Pancreas (tissue), 10 donors: ENCODE measurements around the gene TECPR1. TPM values are rescaled to one million over a fixed set of nuclear protein-coding genes. Genes with fewer than 3 reads are reported as not detected.

Source experiments
- ATAC-seq, 4 donors: fragments of 200-7000 bp; cut with Tn5 transposase; one replicate each; pipeline versions ENCODE4 v1.8.0 to v1.9.1; 2020; ENCODE audit warnings: mild to moderate bottlenecking in 4 of 4, moderate library complexity in 4 of 4
- DNase-seq, 6 donors: peaks; one replicate each; pipeline ENCODE4 v3.0.0-alpha.2; 2020
- FAIRE-seq: peaks from 2 replicates; lab custom pipeline; 2012; peaks lifted over from hg19 to GRCh38; lab: Jason Lieb, UNC
- H3K27ac ChIP-seq, 4 donors: fragments of 200-600 bp; sonication (generic); 1 replicate in 3 of 4; 2 replicates in 1 of 4; pipeline versions ENCODE4 v1.5.0 to v1.8.0; 2020
- H3K27me3 ChIP-seq, 4 donors: fragments of 200-600 bp; one replicate each; pipeline ENCODE4 v1.8.0; 2021
- H3K36me3 ChIP-seq, 3 donors: fragments of 200-600 bp; sonication (generic) in 1 of 3; one replicate each; pipeline versions ENCODE4 v1.5.0 to v1.8.0; 2020 to 2021
- H3K4me1 ChIP-seq, 3 donors: fragments of 200-600 bp; one replicate each; pipeline ENCODE4 v1.8.0; 2021
- H3K4me3 ChIP-seq, 4 donors: fragments of 200-600 bp; sonication (generic) in 2 of 4; one replicate each; pipeline versions ENCODE4 v1.5.0 to v1.8.0; 2020 to 2021
- H3K9me3 ChIP-seq, 4 donors: fragments of 200-600 bp; one replicate each; pipeline ENCODE4 v1.8.0; 2021
- CTCF ChIP-seq, 4 donors: fragments of 200-600 bp; sonication (generic) in 3 of 4; IDR thresholded peaks; one replicate each; pipeline versions ENCODE4 v1.5.0 to v1.8.0; 2021; ENCODE audit warnings: antibody characterized with exemption in 4 of 4
- WGBS, 2 donors: extraction: QIAGEN DNeasy Blood & Tissue Kit; methylation state at CpG; one replicate each; pipeline ENCODE4 v1.1.7; 2013; 5-methylcytosine and 5-hydroxymethylcytosine counted together
- intact Hi-C, 3 donors: fragments of 100-400 bp; cut with DNase I; formaldehyde crosslinking; loops; one replicate each; pipeline versions ENCODE4 v1.11.1 to v1.14.2; 2022
- polyA plus RNA-seq, 2 donors: library from polyadenylated mRNA; stranded (reverse); fragments of 200-250 nt; gene quantifications; one replicate each; pipeline ENCODE4 v1.2.3, GENCODE V29; 2013
- total RNA-seq, 6 donors: library from RNA; stranded (reverse); fragmentation: NEBNext Ultra II Directional in 4 of 6; extraction: Animal tissue kit (Norgen Biotek cat#: 25700) in 4 of 6; gene quantifications; one replicate each; pipeline versions ENCODE4 v1.2.1 to v1.2.4, GENCODE V29; 2021 to 2023
- donor health status: healthy with polysubstance abuse.
- donor health status: DM: no; HTN: no; CAD: no; lungs with moderate emphysema.
- donor health status: DM: no; HTN: no; CAD: no.
- donor health status: control.
- donor health status: control.
- donor health status: Bipolar disorder and iron deficiency.
- donor health status: DM: yes; HTN: yes; CAD: no.
- donor health status: DM: no; HTN: no; CAD: no.
- donor health status: DM: no; HTN: no; CAD: no.
- donor health status: DM: yes; HTN: yes; CAD: no.

The TECPR1 gene
- total and polyA plus RNA-seq, 8 donors, result 12.5 to 36.3 (median 20.0) TPM

GRCh38 chr7:98166668-98166970, 85.4 kb downstream of the TECPR1 start:
- intact Hi-C loops, result loop anchor here (2.0 to 10.0 kb wide), 4 partner anchors 54 to 146 kb away; no protein-coding TSS in a partner anchor
- TF ChIP-seq CTCF (IDR thresholded peaks at IDR 0.05), result no peak
- Histone ChIP-seq H3K36me3 (no peaks in the 10 kb centered on the region), H3K4me3 (no peak overlapping the region), H3K4me1 (peaks cover 14 to 34% (median 15%) of the 10 kb centered on the region in 3 donors), H3K27me3 (no peaks in the 10 kb centered on the region), H3K9me3 (no peaks in the 10 kb centered on the region), H3K27ac (no peak overlapping the region)
- no peak for ATAC-seq
- no peak for FAIRE-seq
- WGBS, 2 donors, result 69 to 70% methylated on average over 2 of the region's 2 CpGs
- no peak for DNase-seq

- DNase-seq (peak; percentile 59 to 84 (median 76)), ATAC-seq (peak; percentile 56 to 78 (median 73)), FAIRE-seq (no peak)
- Histone ChIP-seq H3K36me3 (no peaks in the 10 kb centered on the region), H3K9me3 (no peaks in the 10 kb centered on the region), H3K27ac (no peak overlapping the region), H3K4me1 (peaks cover 9 to 30% (median 10%) of the 10 kb centered on the region in 3 donors), H3K4me3 (no peak overlapping the region), H3K27me3 (no peaks in the 10 kb centered on the region)
- 31 to 32% methylated on average over 17 to 18 of the region's 18 CpGs for WGBS, 2 donors
- intact Hi-C loops, result loop anchor here (2.0 to 10.0 kb wide), 4 partner anchors 54 to 145 kb away; no protein-coding TSS in a partner anchor
- TF ChIP-seq CTCF (IDR thresholded peaks at IDR 0.05), result peak in 3 of 4 donors; percentile 54 to 55 (median 55)
Observed at GRCh38 chr7:98165827-98166667, 86.0 kb downstream of the TECPR1 start.

Other genes starting within 250 kb of the TECPR1 start
- gene LMTK2, start 145.4 kb downstream of the TECPR1 start, total RNA-seq, result 10 to 100 TPM; 15.2 to 20.0 (median 17.4) TPM
- 1 to 10 TPM; 5.9 to 7.7 TPM for gene LMTK2, start 145.4 kb downstream of the TECPR1 start, polyA plus RNA-seq
- 100 to 1,000 TPM in 4 of 6 donors, 10 to 100 TPM in 2; 70.9 to 405 (median 172) TPM for gene BHLHA15, start 40.8 kb downstream of the TECPR1 start, total RNA-seq
- gene BHLHA15, start 40.8 kb downstream of the TECPR1 start, polyA plus RNA-seq, result 10 to 100 TPM; 32.5 to 98.0 TPM
- 100 to 1,000 TPM in 5 of 6 donors, 10 to 100 TPM in 1; 88.0 to 122 (median 118) TPM for gene BRI3, start 29.5 kb upstream of the TECPR1 start, total RNA-seq
- gene BRI3, start 29.5 kb upstream of the TECPR1 start, polyA plus RNA-seq, result 100 to 1,000 TPM; 106 to 107 TPM
- gene BAIAP2L1, start 148.9 kb upstream of the TECPR1 start, total RNA-seq, result 10 to 100 TPM; 18.8 to 31.5 (median 24.2) TPM
- 10 to 100 TPM; 17.9 to 20.3 TPM for gene BAIAP2L1, start 148.9 kb upstream of the TECPR1 start, polyA plus RNA-seq